ENCODE measurements around the gene ALDH5A1.

GRCh38 chr6:24486065-24486464 lies 8.7 kb upstream of the ALDH5A1 start:
- no peak for TF ChIP-seq CTCF (conservative IDR thresholded peaks at IDR 0.05)
- no peak for TF ChIP-seq ZFX (IDR thresholded peaks at IDR 0.05)
